ENCODE data around the gene ARRB1. TPM values are rescaled to one million over a fixed set of nuclear protein-coding genes. Genes with fewer than 3 reads are reported as not detected.

Gene ARRB1
- polyA plus RNA-seq, 1 of the 3 experiments (the other 2 are of a cell fraction) = 7.0 TPM

- no peaks in the 10 kb centered on the region for H3F3A ChIP-seq (replicated peaks; ENCODE audit: insufficient read depth)
- no peak overlapping the region for H3K4me2 ChIP-seq
- H3K4me1 ChIP-seq (ENCODE audit: control insufficient read depth in 1 of 2, insufficient read depth in 2 of 2, low read depth in 1 of 2, low read length in 1 of 2) = peaks cover 0 to 20% of the 10 kb centered on the region in 2 experiments; a peak in 2 of 4 replicates
- DNase-seq = no peak
- WGBS (ENCODE audit: low lambda C conversion rate) = 86% methylated on average over 10 of the region's 11 CpGs
- no peaks in the 10 kb centered on the region for H3K36me3 ChIP-seq (replicated peaks in 1 of 2; ENCODE audit: control insufficient read depth in 1 of 2, insufficient read depth in 2 of 2, low read length in 1 of 2)
- ChIA-PET POLR2A (no interaction called here), CTCF (interaction anchor here (1.6 kb wide), 1 partner anchor 14 kb away, joined by 4 read pairs; no protein-coding TSS in a partner anchor)
- H3K27me3 ChIP-seq (ENCODE audit: insufficient read depth) = no peaks in the 10 kb centered on the region
- no peaks in the 10 kb centered on the region for H3K9me2 ChIP-seq
- H3K4me3 ChIP-seq (ENCODE audit: low read depth in 2 of 2, low read length in 1 of 2) = no peak overlapping the region
- H3K27ac ChIP-seq (ENCODE audit: low read depth in 2 of 2, low read length in 1 of 2) = no peak overlapping the region
- H2AFZ ChIP-seq (ENCODE audit: low read depth) = no peak overlapping the region
- H4K20me1 ChIP-seq (ENCODE audit: insufficient read depth) = no peaks in the 10 kb centered on the region
- TF ChIP-seq FOXM1 (IDR thresholded peaks at IDR 0.05; ENCODE audit: low read depth) (no peak), EZH2phosphoT487 (IDR thresholded peaks at IDR 0.05; ENCODE audit: borderline replicate concordance, low read depth) (no peak), TCF12 (IDR thresholded peaks at IDR 0.05) (no peak), GABPA (IDR thresholded peaks at IDR 0.05; ENCODE audit: low read depth) (no peak), MAX (IDR thresholded peaks at IDR 0.05; ENCODE audit: low read depth) (no peak), FOSL2 (IDR thresholded peaks at IDR 0.05; ENCODE audit: borderline replicate concordance, low read depth) (no peak), RCOR1 (IDR thresholded peaks at IDR 0.05; ENCODE audit: low read length) (no peak), JUND (IDR thresholded peaks at IDR 0.05) (no peak), GATA2 (CRISPR knock-in tag; IDR thresholded peaks at IDR 0.05) (no peak), EP300 (IDR thresholded peaks at IDR 0.05; ENCODE audit: borderline replicate concordance in 1 of 2, low read depth in 1 of 2, low read length in 1 of 2) (no peak), RXRA (IDR thresholded peaks at IDR 0.05; ENCODE audit: borderline replicate concordance, low read depth) (no peak), TEAD4 (IDR thresholded peaks at IDR 0.05; ENCODE audit: borderline replicate concordance, insufficient read depth) (no peak), RAD21 (IDR thresholded peaks at IDR 0.05; ENCODE audit: low read length) (no peak), RFX5 (IDR thresholded peaks at IDR 0.05; ENCODE audit: low read length) (no peak), MEF2A (IDR thresholded peaks at IDR 0.05; ENCODE audit: borderline replicate concordance, low read depth) (no peak), USF2 (IDR thresholded peaks at IDR 0.05; ENCODE audit: borderline replicate concordance, low read depth, low read length) (no peak), SIN3A (IDR thresholded peaks at IDR 0.05; ENCODE audit: borderline replicate concordance, low read depth, low read length) (no peak)
- TF ChIP-seq, protein P1, sequence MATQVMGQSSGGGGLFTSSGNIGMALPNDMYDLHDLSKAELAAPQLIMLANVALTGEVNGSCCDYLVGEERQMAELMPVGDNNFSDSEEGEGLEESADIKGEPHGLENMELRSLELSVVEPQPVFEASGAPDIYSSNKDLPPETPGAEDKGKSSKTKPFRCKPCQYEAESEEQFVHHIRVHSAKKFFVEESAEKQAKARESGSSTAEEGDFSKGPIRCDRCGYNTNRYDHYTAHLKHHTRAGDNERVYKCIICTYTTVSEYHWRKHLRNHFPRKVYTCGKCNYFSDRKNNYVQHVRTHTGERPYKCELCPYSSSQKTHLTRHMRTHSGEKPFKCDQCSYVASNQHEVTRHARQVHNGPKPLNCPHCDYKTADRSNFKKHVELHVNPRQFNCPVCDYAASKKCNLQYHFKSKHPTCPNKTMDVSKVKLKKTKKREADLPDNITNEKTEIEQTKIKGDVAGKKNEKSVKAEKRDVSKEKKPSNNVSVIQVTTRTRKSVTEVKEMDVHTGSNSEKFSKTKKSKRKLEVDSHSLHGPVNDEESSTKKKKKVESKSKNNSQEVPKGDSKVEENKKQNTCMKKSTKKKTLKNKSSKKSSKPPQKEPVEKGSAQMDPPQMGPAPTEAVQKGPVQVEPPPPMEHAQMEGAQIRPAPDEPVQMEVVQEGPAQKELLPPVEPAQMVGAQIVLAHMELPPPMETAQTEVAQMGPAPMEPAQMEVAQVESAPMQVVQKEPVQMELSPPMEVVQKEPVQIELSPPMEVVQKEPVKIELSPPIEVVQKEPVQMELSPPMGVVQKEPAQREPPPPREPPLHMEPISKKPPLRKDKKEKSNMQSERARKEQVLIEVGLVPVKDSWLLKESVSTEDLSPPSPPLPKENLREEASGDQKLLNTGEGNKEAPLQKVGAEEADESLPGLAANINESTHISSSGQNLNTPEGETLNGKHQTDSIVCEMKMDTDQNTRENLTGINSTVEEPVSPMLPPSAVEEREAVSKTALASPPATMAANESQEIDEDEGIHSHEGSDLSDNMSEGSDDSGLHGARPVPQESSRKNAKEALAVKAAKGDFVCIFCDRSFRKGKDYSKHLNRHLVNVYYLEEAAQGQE (IDR thresholded peaks at IDR 0.05; ENCODE audit: low read depth, low read length) = no peak
- TF ChIP-seq, protein P2, sequence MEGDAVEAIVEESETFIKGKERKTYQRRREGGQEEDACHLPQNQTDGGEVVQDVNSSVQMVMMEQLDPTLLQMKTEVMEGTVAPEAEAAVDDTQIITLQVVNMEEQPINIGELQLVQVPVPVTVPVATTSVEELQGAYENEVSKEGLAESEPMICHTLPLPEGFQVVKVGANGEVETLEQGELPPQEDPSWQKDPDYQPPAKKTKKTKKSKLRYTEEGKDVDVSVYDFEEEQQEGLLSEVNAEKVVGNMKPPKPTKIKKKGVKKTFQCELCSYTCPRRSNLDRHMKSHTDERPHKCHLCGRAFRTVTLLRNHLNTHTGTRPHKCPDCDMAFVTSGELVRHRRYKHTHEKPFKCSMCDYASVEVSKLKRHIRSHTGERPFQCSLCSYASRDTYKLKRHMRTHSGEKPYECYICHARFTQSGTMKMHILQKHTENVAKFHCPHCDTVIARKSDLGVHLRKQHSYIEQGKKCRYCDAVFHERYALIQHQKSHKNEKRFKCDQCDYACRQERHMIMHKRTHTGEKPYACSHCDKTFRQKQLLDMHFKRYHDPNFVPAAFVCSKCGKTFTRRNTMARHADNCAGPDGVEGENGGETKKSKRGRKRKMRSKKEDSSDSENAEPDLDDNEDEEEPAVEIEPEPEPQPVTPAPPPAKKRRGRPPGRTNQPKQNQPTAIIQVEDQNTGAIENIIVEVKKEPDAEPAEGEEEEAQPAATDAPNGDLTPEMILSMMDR (IDR thresholded peaks at IDR 0.05) = no peak
- no peaks in the 10 kb centered on the region for H3K9me3 ChIP-seq
- H3K79me2 ChIP-seq (ENCODE audit: insufficient read depth) = no peaks in the 10 kb centered on the region
- H3K9ac ChIP-seq = no peak overlapping the region
Measured at GRCh38 chr11:75319035-75319877, 32.2 kb downstream of the ARRB1 start.

Measured in SK-N-SH (cell line).